GM21576 (cell line): ENCODE measurements around the gene TASL.
A peak's percentile ranks its signal among the peaks of the same experiment; 100 is the strongest.
"Not testable (repeated sequence)": the region's sequence is repeated elsewhere in the genome, so short reads cannot be mapped to it uniquely, and the experiment has no call there.

Experiments
- ATAC-seq: cut with Tn5 transposase; IDR thresholded peaks from one replicate; pipeline ENCODE4 v1.9.1; 2021; ENCODE audit warnings: mild to moderate bottlenecking, moderate library complexity; ENCODE audit not compliant: unreplicated experiment

TASL gene

GRCh38 chrX:30580641-30581040 lies 3.1 kb upstream of the TASL start:
- no peak for ATAC-seq

DNA sequence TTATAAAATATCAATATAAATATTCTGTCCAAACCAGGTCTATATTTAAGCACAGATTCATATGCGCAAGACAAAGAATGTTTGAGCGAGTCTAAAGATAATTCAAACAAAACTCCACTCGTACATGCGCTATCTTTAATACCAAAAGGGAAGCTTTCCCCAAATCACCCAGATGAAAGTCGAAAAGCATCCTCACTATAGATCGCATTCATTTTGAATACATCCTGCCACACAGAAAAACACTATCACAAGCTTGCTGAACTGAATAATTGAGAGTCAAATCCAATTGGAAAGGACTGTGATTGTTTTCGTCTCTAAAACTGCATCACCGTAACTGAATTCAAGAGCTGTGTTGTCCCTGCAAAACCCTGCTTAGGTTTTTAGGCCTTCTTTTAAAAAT lies 685 bp downstream of the TASL start:
- no peak for ATAC-seq

GRCh38 chrX:30573125-30573524 lies 4.4 kb downstream of the TASL start:
- ATAC-seq = no peak

DNA sequence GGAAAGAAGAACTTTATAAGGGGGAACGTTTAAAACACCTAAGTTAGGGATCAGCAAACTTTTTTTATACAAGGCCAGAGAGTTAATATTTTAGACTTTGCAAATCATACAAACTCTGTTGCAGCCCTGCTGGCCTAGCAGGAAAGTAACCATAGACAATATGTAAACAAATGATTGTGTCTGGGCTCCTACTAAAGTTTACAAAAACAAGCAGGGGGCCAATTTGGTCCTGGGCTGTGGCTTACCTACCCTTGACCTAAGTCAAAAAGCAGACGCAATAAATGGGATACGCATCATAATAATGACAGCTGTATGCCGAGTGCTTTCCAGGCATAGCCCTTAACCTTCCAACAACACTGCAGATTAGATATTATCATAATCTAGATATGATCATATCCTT lies 4.9 kb downstream of the TASL start:
- no peak for ATAC-seq

DNA sequence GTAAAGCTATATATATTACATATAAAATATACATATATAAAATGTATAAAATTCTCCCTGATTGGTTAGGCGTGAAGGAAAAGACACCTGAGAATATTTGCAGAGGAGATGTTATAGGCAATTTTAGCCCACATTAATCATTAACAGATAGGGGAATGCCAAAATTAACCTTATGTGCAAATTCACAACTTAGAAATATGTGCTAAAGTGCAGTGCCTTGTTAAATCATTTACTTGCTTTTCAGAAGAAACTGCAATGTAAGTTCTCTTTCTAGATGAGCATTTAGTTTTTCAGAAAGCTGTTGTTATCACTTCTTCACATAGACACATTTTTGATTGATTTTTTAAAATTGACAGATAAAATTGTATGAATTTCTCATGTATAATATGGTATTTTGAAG lies 5.6 kb downstream of the TASL start:
- peak; percentile 32 for ATAC-seq

DNA sequence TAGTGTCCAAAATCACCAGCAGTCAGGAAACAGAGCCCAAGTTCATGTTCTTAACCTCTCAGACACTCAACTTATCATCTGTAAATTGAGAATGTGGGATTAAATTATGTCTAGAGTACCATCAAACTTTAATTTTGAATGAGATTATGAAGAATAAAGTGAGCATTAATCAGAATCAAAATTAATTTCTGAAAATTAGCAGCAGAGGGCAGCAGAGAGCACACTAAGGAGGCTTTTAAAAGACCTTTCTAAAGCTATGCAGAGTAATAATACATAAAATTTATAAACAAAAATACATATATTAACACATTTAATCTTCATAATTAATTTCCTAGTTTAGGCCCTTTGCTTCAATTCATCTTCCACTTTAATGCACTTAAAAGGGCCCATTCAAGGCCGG lies 7.1 kb downstream of the TASL start:
- ATAC-seq = no peak

- ATAC-seq = peak; percentile 67
Observed at GRCh38 chrX:30568136-30568535, 9.4 kb downstream of the TASL start.

DNA sequence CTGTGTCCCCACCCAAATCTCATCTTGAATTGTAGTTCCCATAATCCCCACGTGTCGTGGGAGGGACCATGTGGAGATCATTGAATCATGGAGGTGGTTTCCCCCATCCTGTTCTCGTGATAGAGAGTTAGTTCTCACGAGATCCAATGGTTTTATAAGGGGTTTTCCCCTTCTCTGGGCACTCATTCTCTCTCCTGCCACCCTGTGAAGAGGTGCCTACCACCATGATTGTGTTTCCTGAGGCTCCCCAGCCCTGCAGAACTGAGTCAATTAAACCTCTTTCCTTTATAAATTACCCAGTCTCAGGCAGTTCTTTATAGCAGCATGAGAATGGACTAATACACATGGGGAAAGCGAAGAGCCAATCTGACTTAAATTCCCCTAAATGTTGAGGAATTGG lies 14.5 kb downstream of the TASL start:
- ATAC-seq = not testable (repeated sequence)

DNA sequence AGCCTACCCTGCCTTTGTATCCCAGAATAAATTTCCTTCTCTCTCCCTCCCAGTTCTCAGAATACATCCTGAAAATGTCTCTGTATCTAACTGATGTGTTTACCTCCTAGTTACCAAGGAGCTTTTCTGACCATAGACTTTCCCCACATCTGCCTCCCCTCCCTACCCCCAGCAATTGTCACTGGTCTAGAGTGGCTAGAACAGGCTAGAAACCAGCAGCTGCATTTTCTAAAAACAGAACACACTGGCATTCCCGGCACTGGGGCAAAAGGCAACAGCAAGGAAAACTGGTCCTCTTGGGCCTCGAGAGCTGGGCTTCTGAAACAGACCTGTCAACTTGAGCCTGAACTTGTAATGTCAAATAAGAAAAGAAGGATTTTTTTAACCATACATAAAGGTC lies 16.4 kb downstream of the TASL start:
- ATAC-seq = no peak

GRCh38 chrX:30538271-30538670 lies 39.3 kb downstream of the TASL start:
- no peak for ATAC-seq

- ATAC-seq = no peak
Observed at GRCh38 chrX:30533835-30534234, 43.7 kb downstream of the TASL start.

- no peak for ATAC-seq
Observed at GRCh38 chrX:30533266-30533665, 44.3 kb downstream of the TASL start.

DNA sequence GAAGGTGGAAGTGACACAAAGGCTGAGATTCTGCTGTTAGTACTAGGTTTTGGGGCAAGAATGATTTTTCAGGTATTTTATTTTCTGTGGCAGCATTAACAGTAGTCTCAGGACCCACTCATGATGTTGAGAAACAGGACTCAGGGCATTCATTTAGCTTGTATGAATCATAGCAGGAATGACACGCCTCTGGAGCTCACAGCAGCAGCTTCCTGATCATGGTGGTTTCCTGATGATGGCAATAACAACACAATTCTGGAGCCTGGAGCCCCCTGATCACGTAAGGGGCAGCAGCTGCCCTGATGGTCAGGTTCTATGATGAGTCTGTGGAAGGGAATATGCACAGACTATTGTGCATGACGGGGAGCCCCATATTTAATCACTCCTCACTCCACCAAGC lies 47.0 kb downstream of the TASL start:
- ATAC-seq = no peak

- ATAC-seq = no peak
Observed at GRCh38 chrX:30525732-30526131, 51.8 kb downstream of the TASL start.

- no peak for ATAC-seq
Observed at GRCh38 chrX:30521440-30522182, 56.0 kb downstream of the TASL start.

DNA sequence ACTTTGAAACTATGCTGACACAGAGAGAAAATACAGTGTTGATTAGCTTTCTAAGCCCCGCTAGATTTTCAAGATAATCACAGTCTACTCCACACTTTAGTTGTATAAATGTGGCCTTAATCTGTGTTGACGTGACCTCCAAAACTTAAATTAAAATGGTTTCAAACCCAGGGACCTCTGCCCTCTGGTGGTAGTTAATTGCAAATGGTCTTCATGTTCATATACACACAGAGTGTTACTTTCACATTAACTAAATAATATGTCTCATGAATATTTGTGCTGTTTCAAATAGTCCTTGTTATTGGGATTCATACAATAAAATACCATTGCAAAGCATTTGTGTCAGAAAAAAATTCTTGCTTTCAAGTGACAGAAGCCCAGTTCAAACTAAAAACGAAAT lies 64.3 kb downstream of the TASL start:
- no peak for ATAC-seq
